C4-2B (cell line): ENCODE results near the gene POTEH.
"Not testable (repeated sequence)": the region's sequence is repeated elsewhere in the genome, so short reads cannot be mapped to it uniquely, and the experiment has no call there.

Experiments used
- CTCF ChIP-seq: fragments of 450-650 bp; conservative IDR thresholded peaks from 2 replicates; pipeline ENCODE4 v1.5.1; 2017; ENCODE audit warnings: mild to moderate bottlenecking
- ZFX ChIP-seq: fragments of 450-650 bp; IDR thresholded peaks from 2 replicates; pipeline ENCODE4 v1.6.1; 2017

- TF ChIP-seq CTCF, ZFX: not testable (repeated sequence)
Observed at GRCh38 chr22:15689012-15689748, 646 bp upstream of the POTEH start.
